Skeletal muscle tissue (tissue), 4 donors: ENCODE results near the gene KCMF1. TPM values are rescaled to one million over a fixed set of nuclear protein-coding genes. Genes with fewer than 3 reads are reported as not detected.

ENCODE experiments used
- H3K27ac ChIP-seq: one replicate; pipeline ENCODE4 v1.7.0; 2013; ENCODE audit warnings: mild to moderate bottlenecking, low read depth, low read length, inconsistent platforms
- H3K27me3 ChIP-seq, 3 donors: one replicate each; pipeline ENCODE4 v1.7.0; 2013; ENCODE audit warnings: low read length in 3 of 3; ENCODE audit not compliant: control insufficient read depth in 3 of 3, insufficient read depth in 3 of 3
- H3K36me3 ChIP-seq, 3 donors: one replicate each; pipeline ENCODE4 v1.7.0; 2013; ENCODE audit warnings: low read length in 3 of 3; ENCODE audit not compliant: control insufficient read depth in 3 of 3, insufficient read depth in 3 of 3
- H3K4me1 ChIP-seq, 3 donors: one replicate each; pipeline ENCODE4 v1.7.0; 2013; ENCODE audit warnings: low read length in 3 of 3, mild to moderate bottlenecking in 3 of 3; ENCODE audit not compliant: control insufficient read depth in 3 of 3, insufficient read depth in 3 of 3
- H3K4me3 ChIP-seq, 3 donors: one replicate each; pipeline ENCODE4 v1.7.0; 2013; ENCODE audit warnings: low read length in 3 of 3
- H3K9ac ChIP-seq, 3 donors: one replicate each; pipeline ENCODE4 v1.7.0; 2013; ENCODE audit warnings: low read length in 3 of 3, mild to moderate bottlenecking in 3 of 3, moderate library complexity in 2 of 3, low read depth in 1 of 3
- H3K9me3 ChIP-seq, 3 donors: one replicate each; pipeline ENCODE4 v1.7.0; 2013; ENCODE audit warnings: low read length in 3 of 3; ENCODE audit not compliant: control insufficient read depth in 3 of 3
- total RNA-seq: library from RNA; depleted of rRNA; stranded (reverse); fragments of >200 nt; gene quantifications from one replicate; pipeline ENCODE4 v1.2.3, GENCODE V29; 2014
- donor health status: Osteomylitis.

Gene KCMF1
- total RNA-seq, 1 donor from 2014 or later = 12.5 TPM

DNA sequence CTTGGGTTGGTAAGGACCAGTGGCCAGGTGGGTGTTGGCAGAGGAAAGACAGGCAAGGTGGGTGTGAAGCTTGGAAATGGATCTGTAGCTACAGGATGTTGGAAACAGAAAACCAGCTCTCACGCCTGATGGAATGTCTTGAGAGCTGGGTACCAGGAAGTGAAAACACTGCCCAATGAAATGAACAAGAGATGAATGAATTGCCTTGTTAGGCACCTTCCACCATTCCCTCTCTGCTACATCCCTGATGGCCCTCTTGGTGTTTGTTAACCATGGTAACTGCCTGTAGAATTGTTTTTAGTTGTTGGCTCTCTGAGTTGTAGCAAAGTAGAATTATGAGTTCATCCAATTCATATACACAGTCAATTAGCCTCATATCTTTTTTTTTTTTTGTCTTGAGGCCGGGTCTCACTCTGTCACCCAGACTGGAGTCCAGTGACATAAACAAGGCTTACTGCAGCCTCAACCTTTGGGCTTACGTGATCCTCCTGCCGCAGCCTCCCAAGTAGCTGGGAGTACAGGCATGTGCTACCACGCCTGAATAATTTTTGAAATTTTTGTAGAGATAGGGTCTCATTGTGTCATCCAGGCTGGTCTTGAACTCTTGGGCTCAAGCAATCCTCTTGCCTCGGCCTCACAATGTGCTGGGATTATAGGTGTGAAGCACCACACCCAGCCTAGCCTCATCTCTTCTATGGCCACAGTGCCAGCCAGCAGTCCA is 9.5 kb downstream of the KCMF1 start:
- Histone ChIP-seq H3K27ac (no peak overlapping the region), H3K9me3 (no peaks in the 10 kb centered on the region), H3K36me3 (no peaks in the 10 kb centered on the region), H3K4me3 (no peak overlapping the region), H3K9ac (no peak overlapping the region), H3K4me1 (peaks cover 5 to 14% (median 12%) of the 10 kb centered on the region in 3 donors), H3K27me3 (no peaks in the 10 kb centered on the region)

DNA sequence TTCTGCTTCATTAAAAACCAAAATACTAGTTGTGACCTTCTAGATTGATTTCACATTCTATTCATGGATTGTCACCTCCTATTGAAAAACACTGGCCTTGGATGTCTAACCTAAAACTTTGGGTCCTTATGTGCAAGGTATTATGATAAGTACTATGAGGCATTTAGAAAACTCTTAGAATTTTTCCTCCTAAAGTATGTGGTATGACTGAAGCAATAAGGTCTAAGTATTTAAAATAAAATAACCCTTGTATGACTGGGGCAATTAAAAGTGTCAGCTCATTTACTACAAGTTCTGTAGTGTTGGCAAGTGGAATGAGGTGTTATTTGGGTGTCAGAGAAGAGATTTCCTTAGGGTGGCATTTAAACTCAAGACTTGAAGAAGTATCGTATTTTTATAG is 15.1 kb downstream of the KCMF1 start:
- peaks cover 17 to 20% (median 18%) of the 10 kb centered on the region in 3 donors for H3K4me1 ChIP-seq
- H3K27ac ChIP-seq = no peak overlapping the region
- no peak overlapping the region for H3K4me3 ChIP-seq
- no peak overlapping the region for H3K9ac ChIP-seq
- no peaks in the 10 kb centered on the region for H3K9me3 ChIP-seq
- no peaks in the 10 kb centered on the region for H3K27me3 ChIP-seq
- H3K36me3 ChIP-seq = no peaks in the 10 kb centered on the region

DNA sequence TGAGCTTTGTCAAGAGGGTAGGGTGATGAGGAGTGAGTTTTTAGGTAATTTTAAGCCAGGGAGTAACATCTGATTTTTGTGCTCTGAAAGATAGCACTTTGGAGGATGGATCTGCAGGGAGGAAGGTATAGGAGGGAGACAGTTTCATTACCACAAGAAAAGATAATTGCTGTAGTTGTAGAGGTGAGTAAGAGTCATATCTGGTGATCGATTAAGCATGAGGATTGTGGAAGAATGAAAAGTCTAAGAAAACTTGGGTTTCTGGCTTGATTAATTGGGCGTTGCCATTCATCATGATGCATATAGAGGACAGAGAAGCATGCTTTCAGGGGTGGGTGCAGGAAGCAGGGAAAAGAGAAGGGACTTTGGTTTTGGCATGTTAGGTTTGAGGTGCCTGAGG is 18.5 kb downstream of the KCMF1 start:
- H3K36me3 ChIP-seq = no peaks in the 10 kb centered on the region
- peaks cover 19 to 29% (median 22%) of the 10 kb centered on the region in 3 donors for H3K4me1 ChIP-seq
- no peaks in the 10 kb centered on the region for H3K27me3 ChIP-seq
- H3K9ac ChIP-seq = no peak overlapping the region
- H3K27ac ChIP-seq = no peak overlapping the region
- H3K4me3 ChIP-seq = no peak overlapping the region
- H3K9me3 ChIP-seq = no peaks in the 10 kb centered on the region

DNA sequence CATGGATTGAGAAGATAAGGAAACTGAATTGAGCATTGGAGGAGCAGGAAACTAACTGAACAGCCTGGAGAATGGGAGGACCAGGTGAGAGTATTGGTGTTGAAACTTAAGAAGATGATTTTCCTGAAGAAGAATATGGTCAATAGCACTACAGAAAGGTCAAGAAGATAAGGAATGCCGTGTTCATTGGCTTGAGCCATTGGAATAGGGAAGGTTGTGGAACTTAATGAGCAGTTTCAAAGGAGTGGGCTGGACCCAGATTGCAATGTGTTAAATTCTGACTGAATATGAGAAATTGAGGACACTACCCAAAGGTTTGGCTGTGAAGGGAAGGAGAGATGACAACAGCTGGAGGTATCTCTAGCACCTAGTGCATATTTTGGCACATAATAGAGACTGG is 19.0 kb downstream of the KCMF1 start:
- H3K27ac ChIP-seq = no peak overlapping the region
- no peaks in the 10 kb centered on the region for H3K36me3 ChIP-seq
- H3K4me1 ChIP-seq = peaks cover 19 to 29% (median 21%) of the 10 kb centered on the region in 3 donors
- H3K9me3 ChIP-seq = no peaks in the 10 kb centered on the region
- no peak overlapping the region for H3K9ac ChIP-seq
- no peaks in the 10 kb centered on the region for H3K27me3 ChIP-seq
- H3K4me3 ChIP-seq = no peak overlapping the region

DNA sequence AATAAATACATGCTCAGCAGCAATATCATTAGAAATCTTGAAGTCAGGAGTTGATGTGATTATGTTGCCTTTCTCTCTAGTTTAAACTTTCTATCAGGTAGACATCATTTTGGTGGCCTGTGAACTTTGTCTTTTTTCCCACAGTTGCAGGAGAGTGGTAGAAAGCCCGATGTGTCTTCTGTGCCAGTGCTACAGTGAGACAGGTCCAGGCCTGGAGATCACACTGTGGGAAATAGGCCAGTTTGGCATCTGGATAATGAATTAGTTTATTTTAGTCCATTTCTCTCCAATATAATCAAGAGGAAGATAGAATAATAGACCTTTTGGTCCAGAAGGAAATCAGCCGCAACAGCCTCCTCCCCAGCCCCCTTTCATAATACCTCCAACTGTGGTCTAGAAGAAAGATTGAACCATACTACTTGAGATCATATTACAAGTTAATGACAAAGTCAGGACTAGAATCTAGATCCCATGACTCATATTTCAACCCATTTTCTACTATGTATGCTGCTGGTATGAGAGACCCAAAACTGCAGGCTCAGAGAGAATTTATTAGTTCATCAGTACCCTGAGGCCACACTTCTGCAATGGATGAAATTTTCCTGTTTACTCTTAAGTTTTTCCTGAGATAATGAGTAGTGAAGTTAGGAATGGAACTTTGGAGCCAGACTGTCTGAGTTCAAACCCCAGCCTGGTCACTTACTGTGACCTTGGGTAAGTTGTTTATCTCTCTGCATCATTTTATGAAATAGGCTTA is 20.6 kb downstream of the KCMF1 start:
- H3K9me3 ChIP-seq = no peaks in the 10 kb centered on the region
- no peak overlapping the region for H3K27ac ChIP-seq
- peaks cover 10 to 29% (median 28%) of the 10 kb centered on the region in 3 donors for H3K4me1 ChIP-seq
- no peaks in the 10 kb centered on the region for H3K27me3 ChIP-seq
- H3K4me3 ChIP-seq = no peak overlapping the region
- no peak overlapping the region for H3K9ac ChIP-seq
- H3K36me3 ChIP-seq = no peaks in the 10 kb centered on the region

DNA sequence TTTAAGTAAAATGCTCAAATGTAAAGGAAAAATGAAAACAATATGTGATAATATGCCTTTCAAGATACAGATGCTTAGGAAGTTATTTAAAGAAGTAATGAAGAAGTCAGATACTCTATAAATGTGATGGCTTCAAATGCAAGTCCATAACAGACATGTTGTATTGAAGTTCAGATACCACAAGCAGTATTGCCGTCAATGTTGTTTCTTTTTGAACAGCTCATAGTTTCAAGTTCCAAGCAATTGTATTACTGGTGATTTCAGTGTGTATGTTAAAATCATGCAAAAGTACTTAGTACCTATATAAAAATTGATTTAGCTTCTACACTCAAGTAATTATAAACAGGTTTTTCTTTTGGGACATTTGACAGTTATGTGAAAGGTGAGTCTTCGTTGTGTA is 24.9 kb downstream of the KCMF1 start:
- Histone ChIP-seq H3K9ac (no peak overlapping the region), H3K27me3 (no peaks in the 10 kb centered on the region), H3K4me3 (no peak overlapping the region), H3K27ac (no peak overlapping the region), H3K9me3 (no peaks in the 10 kb centered on the region), H3K36me3 (no peaks in the 10 kb centered on the region), H3K4me1 (peaks cover 3 to 16% (median 14%) of the 10 kb centered on the region in 3 donors)

DNA sequence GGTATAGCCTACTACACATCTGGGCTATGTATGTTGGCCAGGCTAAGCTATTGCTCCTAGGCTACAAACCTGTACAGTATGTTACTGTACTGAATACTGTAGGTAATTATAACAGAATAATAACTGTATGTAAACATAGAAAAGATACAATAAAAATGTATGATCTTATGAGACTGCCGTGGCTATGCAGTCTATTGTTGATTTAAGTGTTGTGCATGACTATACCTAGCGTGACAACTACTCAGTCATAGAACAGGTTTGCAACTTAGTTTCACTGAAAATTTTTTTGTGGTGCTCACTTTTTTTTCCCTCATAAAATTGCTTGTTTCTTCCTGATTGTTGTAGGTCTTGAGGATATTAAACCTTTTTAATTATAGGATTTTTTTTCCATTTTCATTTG is 25.9 kb downstream of the KCMF1 start:
- peaks cover 3 to 10% (median 7%) of the 10 kb centered on the region in 3 donors for H3K4me1 ChIP-seq
- no peak overlapping the region for H3K9ac ChIP-seq
- H3K27me3 ChIP-seq = no peaks in the 10 kb centered on the region
- no peak overlapping the region for H3K4me3 ChIP-seq
- H3K9me3 ChIP-seq = no peaks in the 10 kb centered on the region
- no peaks in the 10 kb centered on the region for H3K36me3 ChIP-seq
- H3K27ac ChIP-seq = no peak overlapping the region

DNA sequence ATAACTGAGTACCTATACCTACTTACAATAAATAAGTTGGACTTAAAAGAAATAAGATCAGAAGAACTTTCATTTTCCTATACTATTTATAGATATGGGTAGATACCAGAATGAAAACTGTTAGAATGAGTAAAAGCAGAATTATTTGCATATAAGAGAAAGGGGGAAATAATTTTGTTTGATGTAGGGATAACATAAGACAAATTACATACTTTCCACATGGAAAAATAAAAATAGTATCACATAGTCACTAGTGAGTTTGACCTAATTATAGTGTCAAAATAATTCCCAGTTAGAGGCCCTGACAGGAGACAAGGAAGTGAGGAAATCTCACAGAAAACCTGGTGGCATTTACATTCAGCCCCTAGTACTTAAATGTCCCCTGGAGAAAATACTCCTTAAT is 28.6 kb downstream of the KCMF1 start:
- no peak overlapping the region for H3K4me3 ChIP-seq
- H3K4me1 ChIP-seq = peaks cover 5 to 10% (median 7%) of the 10 kb centered on the region in 3 donors
- no peak overlapping the region for H3K9ac ChIP-seq
- H3K9me3 ChIP-seq = no peaks in the 10 kb centered on the region
- peak overlapping the region; percentile 12 for H3K27ac ChIP-seq
- H3K27me3 ChIP-seq = no peaks in the 10 kb centered on the region
- no peaks in the 10 kb centered on the region for H3K36me3 ChIP-seq

DNA sequence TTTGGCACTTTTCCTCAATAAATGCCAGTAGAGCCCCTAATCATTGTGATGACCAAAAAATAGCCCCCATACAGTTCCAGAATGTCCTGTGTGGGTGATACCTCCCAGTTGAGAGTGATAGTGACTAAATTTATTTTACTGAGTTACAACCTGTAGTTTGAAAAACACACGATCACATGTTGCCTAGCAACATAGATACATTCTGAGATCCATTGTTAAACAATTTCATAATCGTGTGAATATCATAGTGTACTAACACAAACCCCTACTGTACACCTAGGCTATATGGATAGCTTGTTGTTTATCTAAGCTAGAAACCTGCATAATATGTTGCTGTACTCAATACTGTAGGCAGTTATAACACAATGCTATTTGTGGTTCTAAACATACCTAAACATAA is 30.6 kb downstream of the KCMF1 start:
- Histone ChIP-seq H3K9me3 (no peaks in the 10 kb centered on the region), H3K36me3 (no peaks in the 10 kb centered on the region), H3K9ac (no peak overlapping the region), H3K27me3 (no peaks in the 10 kb centered on the region), H3K4me3 (no peak overlapping the region), H3K4me1 (peaks cover 0 to 5% (median 4%) of the 10 kb centered on the region in 3 donors), H3K27ac (no peak overlapping the region)

DNA sequence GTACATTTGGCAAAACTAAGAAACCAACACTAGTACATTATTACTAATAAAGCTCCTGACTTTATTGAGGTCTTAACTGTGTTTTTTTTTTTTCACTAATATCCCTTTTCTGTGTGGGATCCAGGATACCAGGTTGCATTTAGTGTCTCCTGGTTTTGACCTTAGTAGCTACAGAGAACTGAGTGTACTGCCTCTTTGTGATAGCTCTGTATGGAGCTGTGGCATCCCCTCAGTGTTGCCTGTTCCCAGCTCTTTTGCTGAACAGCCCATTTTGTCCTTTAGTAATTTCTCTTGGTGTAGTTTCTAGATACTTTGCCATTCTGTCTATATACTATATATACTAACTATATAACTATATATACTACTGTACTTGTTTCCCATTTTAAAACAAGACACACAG is 31.6 kb downstream of the KCMF1 start:
- Histone ChIP-seq H3K4me1 (peaks cover 0 to 5% (median 4%) of the 10 kb centered on the region in 3 donors), H3K27ac (no peak overlapping the region), H3K27me3 (no peaks in the 10 kb centered on the region), H3K9me3 (no peaks in the 10 kb centered on the region), H3K36me3 (peaks cover 0 to 4% (median 0%) of the 10 kb centered on the region in 3 donors), H3K9ac (no peak overlapping the region), H3K4me3 (no peak overlapping the region)
